Fibroblast of mammary gland (primary cell): ENCODE measurements around the gene RPTOR.

Experiments used
- DNase-seq: peaks from one replicate; pipeline ENCODE4 v3.0.0-alpha.2; 2010; ENCODE audit warnings: low read depth
- H3K4me3 ChIP-seq: 2 replicates; pipeline ENCODE4 v1.5.1; 2011; ENCODE audit warnings: low read depth, mild to moderate bottlenecking, low read length, moderate library complexity; ENCODE audit not compliant: control insufficient read depth
- TF ChIP-seq, protein P1 (sequence below): conservative IDR thresholded peaks from 2 replicates; pipeline ENCODE4 v1.5.1; 2011; ENCODE audit warnings: low read depth, low read length, inconsistent platforms; ENCODE audit not compliant: control insufficient read depth, insufficient read depth

RPTOR gene

DNA sequence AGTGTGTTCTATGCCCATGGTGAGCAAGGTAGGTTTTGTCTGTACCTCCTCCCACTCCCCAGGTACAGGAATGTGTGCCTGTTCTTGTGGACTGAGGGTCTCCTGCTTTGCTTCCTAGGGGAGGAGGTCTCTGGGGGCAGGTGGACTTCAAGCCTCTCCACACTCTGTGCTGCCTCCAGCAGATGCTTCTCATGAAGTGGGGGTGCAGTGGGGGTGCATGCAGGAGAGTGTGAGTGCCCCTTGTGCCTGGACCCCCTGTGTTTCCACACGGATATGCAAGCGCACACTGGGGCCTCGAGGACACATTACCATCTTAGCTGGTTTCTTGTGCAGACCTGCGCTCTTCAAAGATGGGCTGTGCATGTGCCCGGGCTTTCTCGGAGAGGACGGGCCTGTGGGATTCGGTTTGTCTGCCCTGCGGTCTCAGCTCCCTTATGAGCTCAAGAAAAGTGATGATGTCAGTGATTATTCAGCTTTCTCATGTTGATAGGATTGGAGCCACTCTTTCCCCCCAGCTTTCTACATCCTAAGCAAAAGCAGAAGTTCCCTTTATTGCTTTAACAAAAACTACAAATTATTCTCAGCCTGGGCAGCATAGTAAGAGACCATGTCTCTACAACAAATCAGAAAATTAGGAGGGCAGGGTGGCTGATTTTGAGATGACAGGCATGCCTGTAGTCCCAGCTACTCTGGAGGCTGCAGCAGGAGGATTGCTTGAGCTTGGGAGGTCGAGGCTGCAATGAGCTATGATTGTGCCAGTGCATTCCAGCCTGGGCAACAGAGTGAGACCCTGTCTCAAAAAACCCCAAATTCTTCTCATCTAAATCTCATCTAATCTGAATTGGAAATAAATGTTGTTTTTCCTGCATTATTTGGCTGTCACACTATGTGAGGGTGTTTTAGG, 86.8 kb downstream of the RPTOR start:
- TF ChIP-seq, protein P1, sequence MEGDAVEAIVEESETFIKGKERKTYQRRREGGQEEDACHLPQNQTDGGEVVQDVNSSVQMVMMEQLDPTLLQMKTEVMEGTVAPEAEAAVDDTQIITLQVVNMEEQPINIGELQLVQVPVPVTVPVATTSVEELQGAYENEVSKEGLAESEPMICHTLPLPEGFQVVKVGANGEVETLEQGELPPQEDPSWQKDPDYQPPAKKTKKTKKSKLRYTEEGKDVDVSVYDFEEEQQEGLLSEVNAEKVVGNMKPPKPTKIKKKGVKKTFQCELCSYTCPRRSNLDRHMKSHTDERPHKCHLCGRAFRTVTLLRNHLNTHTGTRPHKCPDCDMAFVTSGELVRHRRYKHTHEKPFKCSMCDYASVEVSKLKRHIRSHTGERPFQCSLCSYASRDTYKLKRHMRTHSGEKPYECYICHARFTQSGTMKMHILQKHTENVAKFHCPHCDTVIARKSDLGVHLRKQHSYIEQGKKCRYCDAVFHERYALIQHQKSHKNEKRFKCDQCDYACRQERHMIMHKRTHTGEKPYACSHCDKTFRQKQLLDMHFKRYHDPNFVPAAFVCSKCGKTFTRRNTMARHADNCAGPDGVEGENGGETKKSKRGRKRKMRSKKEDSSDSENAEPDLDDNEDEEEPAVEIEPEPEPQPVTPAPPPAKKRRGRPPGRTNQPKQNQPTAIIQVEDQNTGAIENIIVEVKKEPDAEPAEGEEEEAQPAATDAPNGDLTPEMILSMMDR: no peak
- no peak overlapping the region for H3K4me3 ChIP-seq
- no peak for DNase-seq

DNA sequence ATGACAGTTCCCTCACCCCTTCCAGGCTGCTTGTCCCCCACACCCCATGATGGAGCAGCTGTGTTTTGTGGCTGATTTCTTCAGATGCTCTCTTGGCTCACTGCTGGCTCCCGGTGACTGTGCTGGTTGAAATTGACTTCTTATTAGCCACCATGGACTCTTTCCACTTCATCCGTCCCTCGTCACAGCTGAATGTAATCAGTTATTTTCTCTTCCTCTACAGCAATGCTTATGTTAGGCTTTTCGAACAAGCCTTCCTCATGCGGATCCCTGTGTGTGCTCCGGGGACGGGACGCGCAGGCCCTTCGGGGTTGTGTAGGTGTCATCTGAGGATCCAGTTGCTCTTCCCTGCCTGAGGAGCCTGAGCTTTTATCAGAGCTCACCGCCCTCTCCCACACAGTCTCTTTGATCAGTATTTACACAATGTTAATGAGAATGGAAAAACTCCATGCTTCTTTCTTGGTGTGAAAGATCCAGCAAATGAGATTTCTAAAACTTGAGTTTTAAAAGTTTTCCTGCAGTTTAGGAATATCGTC, 87.5 kb downstream of the RPTOR start:
- TF ChIP-seq, protein P1: no peak
- no peak overlapping the region for H3K4me3 ChIP-seq
- peak; percentile 30 for DNase-seq

DNA sequence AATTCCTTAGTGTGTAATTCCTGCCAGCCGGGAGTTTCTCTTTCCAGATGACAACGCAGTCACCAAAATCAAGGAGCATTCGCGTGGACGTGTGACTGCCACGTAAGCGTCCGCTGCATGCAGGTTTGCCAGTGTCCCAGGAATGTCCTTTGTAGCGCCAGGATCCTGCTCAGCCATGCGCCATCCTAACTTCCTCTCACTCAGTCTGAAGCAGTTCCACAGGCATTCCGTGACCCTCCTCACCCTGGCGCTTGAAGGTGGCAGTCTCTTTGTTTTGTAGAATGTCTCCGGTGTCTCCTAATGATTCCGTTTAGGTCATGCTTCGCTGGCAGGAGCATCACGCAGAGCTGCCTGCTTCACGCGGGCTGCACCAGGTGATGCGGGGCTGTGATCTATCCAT, 88.6 kb downstream of the RPTOR start:
- no peak overlapping the region for H3K4me3 ChIP-seq
- no peak for DNase-seq
- TF ChIP-seq, protein P1: no peak

DNA sequence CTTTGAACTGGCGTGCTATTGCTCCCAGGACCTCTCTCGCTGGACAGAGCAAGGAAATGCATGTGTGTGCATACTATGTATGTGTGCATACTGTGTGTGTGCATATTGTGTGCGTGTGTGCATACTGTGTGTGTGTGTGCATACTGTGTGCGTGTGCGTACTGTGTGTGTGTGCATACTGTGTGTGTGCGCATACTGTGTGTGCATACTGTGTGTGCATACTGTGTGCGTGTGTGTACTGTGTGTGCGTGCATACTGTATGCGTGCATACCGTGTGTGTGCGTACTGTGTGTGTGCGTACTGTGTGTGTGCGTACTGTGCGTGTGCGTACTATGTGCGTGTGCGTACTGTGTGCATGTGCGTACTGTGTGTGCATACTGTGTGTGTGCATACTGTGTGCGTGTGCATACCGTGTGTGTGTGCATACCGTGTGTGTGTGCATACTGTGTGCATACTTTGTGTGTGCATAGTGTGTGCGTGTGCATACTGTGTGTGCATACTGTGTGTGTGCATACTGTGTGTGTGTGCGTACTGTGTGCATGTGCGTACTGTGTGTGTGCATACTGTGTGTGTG, 89.4 kb downstream of the RPTOR start:
- DNase-seq: no peak
- TF ChIP-seq, protein P1: no peak
- H3K4me3 ChIP-seq: no peak overlapping the region

DNA sequence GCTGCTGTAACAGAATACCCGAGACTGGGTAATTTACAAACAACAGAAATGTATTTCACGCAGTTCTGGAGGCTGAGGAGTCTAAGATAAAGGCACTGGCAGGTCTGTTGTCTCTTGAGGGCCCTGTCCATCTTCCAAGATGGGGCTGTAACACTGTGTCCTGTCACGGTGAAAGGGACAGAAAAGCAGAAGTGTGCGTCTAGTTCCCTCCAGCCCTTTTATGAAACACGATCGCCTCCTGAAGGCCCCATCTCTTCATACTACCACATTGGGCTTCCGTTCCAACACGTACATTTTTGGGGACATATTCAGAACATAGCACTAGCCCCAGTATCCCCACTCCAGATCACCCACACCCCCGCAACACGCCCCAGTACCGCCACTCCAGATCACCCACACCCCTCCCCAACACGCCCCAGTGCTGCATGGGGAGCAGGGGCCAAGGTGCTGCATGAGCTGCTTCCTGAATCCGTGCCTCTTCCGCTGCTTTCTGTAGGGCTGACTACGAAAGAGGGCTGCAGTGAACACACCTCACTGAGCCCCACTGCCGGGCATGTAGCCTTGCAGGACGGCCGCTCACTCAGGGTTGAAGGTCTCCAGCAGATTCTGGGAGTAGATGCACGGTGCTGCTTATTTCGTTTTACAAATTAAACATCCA, 91.9 kb downstream of the RPTOR start:
- DNase-seq: no peak
- TF ChIP-seq, protein P1: no peak
- no peak overlapping the region for H3K4me3 ChIP-seq

DNA sequence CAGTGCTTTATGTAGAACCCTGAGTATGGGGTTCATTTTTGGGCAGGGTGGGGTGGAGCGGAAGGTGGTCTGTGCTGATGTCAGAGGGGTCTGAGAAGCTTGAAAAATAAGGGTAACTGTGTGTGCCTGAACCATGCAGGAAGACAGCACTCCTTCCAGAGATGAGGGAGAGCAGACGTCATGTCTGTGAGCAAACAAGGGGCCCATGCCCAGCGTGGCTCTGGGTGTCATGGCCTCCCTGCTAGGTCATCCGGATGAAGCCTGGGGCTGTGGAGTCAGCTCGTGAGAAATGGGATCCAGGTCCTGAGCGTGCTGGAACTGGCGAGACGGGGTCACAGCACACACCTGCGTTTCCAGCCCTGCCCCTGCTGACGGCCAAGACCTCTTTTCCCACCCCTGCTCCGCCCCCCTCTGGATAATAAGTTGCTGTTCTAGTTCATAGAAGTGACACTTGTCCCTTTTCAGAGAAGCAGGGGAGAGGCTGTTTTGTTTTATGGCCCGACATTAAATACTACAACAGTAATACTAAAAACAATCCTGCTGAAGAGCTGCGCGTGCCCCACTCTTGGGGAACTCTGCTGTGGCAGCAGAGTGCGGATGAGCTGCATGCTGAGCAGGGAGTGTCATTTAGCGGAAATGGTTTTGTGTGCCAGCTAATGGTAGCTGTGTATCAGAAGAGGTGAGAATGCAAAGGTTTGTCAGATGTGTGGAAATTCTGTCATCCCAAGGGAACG, 92.6 kb downstream of the RPTOR start:
- DNase-seq: no peak
- TF ChIP-seq, protein P1: no peak
- no peak overlapping the region for H3K4me3 ChIP-seq
